Forelimb muscle (tissue), 1 donor: Measurements from ENCODE around the gene POU3F1. TPM values are rescaled to one million over a fixed set of nuclear protein-coding genes. Genes with fewer than 3 reads are reported as not detected.
"Not testable (repeated sequence)": the region's sequence is repeated elsewhere in the genome, so short reads cannot be mapped to it uniquely, and the experiment has no call there.

Experiments
- DNase-seq: peaks from one replicate; pipeline ENCODE4 v3.0.0-alpha.2; 2013; ENCODE audit warnings: low read depth
- polyA plus RNA-seq: library from polyadenylated mRNA; unstranded; fragments of 120-200 nt; gene quantifications from one replicate; pipeline ENCODE4 v1.2.1, GENCODE V29; 2013; ENCODE audit not compliant: insufficient read length

The POU3F1 gene
- polyA plus RNA-seq, 1 donor: 0.83 TPM

DNA sequence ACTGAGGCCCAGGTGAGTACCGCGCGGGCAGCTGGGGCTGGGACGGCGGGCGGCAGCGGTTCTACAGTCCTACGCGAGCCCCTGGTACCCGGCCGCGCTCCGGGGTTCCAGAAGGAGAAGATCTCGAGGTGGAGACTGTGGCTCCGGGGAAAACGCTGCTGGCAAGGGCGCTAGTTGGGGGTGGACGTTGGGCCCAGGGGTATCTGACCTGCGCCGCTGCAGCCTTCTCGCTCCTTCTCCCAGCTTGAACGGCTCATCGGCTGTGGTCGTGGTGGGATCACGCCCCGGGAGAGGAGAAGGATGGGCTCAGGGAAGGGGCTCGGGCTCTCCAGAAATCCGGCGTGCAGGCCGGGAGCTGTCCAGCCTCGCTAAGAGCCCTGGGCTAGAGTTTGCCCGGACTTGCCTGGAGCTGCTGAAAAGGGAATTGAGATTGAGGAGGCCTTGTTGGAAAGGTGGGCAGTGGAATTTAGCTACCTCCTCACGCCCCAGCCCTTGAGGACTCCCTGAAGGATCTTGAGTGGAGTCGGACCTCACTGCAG, 1.1 kb upstream of the POU3F1 start:
- DNase-seq: no peak

DNA sequence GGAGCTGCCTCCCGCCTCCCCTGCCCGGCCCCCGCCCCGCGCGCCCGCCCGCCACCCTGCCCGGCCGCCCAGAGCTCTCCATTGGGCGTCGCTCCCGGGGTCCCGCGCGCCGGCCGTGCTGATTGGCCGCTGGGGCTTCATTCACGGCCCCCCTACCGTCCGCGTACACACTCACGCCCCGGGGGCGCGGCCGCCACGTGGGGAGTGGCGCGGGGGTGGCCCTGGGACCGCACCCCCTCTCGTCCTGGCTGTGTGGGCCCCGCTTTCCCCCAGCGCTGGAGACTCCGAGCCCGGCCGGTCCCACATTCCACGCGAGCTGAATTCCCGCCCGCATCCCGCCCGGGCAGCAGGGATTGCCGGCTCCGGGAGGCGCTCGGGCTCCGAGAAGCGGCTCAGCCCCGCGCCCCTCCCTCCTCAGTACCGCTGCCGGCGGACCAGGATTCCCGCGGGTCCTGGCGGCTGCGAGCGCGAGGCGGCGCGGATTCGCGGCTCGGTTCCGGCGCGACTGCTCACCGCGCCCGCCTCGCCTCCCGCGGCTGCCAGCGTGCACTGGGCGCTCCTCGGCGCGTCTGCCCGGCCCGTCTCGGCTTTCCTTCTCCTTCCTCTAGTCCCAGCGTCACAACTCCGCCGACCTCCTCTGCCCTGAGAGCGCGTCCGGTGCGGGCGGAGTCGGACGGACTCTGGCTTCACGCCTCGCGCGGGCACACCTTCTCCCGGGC, 450 bp upstream of the POU3F1 start:
- DNase-seq: peak; percentile 20

DNA sequence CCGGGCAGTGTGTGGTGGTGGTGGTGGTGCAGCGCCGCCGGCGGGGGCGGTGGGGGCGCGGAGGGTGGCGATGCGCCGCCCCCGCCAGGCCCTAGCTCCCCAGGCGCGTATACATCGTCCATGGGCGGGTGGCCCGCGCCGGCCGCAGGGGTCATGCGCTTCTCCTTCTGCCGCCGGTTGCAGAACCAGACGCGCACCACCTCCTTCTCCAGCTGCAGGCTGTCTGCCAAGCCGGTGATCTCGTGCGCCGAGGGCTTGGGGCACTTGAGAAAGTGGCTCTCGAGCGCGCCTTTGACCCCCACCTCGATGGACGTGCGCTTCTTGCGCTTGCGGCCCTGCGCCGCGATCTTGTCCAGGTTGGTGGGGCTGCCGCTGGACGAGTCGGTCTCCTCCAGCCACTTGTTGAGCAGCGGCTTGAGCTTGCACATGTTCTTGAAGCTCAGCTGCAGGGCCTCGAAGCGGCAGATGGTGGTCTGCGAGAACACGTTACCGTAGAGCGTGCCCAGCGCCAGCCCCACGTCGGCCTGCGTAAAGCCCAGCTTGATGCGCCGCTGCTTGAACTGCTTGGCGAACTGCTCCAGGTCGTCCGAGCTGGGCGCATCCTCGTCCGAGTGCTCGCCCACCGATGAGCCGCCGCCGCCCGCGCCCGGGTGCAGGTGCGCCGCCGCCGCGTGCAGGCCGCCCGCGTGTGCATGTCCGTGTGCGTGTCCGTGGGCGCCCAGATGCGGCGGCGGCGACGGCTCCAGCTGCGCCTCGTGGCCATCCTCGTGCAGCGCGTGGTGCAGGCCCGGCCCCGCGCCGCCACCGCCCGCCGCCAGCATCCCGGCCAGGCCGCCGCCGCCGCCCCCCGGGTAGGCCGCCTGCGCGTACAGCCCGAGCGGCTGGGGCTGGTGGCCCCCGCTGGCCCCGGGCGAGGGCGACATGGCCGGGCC, 926 bp downstream of the POU3F1 start:
- no peak for DNase-seq

DNA sequence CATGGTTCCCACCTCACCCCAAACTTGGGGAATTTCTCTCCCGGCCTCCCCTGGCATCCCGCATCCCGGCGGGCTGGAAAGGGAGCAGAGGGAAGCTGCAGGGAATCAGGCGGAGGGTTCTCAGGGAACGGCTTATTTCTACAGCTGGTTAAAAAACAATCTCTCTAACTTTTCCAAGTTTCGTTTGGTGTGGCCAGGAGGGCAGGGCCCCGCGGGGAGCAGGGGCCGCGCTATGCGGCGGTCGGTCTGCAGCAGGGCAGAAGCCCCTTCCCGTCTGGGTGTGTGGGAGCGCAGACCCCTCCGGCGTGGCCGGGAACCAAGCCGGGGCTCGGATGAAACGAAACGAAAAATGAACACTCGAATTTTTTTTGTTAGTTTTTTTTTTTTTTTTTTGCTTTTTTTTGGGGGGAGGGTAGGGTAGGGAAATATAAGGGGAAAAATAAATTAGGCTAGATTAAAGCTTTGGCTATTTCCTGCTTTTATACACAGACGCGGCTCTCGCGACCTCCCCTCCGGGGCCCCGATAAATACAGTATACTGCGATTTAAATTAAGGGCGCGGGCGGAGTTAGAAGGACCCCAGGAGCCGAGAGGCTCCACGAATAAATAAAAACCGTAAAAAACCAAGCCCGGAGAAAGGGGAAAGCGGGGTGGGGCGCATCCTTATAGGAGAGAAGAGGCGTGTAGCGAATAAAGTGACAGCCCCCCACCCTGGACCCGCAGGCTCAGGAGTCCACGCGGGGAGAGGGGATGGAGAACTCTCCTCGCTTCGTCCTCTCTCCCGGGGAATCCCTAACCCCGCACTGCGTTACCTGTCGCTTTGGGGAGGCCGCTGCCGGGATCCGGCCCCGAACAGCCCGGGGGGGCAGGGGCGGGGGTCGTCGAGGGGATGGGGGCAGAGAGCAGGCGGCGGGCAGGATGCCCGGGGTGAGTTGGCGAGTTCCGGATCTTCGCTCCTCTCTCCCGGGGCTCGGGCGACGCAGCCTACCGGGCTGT, 2.1 kb downstream of the POU3F1 start:
- no peak for DNase-seq

DNA sequence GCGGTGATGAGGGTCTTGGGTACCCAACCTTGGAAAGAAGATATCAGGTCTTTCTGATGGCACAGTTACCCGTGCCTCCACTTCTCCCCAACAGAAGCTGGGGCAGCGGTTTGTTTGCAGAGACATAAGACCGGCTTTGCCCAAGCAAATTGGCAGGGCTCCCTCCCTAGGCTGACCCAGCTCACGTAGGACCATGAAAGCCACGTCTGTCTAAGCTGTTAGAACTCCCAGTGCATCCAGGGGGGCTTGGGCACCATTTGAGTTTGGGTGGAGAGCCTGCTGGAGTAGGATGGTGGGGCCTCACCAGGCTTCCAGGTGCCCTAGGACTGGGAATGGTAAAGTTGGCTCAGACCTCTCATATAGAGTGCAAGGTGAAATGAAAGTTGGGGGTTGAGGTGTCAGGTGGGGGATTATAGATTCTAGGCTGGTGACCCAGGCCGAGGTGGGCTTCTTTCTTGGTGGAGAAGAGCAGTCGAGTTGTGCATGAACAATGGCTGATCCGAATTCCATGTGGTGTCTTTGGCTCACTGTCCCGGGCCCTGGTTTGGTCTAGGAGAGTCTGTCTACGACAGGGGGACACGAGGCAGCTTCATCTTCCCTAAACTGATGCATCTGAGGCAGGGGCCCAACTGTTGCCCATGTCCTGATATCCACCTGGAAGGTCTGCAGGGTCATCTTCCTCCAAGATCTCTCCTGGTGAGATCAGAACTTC, 3.4 kb downstream of the POU3F1 start:
- no peak for DNase-seq

DNA sequence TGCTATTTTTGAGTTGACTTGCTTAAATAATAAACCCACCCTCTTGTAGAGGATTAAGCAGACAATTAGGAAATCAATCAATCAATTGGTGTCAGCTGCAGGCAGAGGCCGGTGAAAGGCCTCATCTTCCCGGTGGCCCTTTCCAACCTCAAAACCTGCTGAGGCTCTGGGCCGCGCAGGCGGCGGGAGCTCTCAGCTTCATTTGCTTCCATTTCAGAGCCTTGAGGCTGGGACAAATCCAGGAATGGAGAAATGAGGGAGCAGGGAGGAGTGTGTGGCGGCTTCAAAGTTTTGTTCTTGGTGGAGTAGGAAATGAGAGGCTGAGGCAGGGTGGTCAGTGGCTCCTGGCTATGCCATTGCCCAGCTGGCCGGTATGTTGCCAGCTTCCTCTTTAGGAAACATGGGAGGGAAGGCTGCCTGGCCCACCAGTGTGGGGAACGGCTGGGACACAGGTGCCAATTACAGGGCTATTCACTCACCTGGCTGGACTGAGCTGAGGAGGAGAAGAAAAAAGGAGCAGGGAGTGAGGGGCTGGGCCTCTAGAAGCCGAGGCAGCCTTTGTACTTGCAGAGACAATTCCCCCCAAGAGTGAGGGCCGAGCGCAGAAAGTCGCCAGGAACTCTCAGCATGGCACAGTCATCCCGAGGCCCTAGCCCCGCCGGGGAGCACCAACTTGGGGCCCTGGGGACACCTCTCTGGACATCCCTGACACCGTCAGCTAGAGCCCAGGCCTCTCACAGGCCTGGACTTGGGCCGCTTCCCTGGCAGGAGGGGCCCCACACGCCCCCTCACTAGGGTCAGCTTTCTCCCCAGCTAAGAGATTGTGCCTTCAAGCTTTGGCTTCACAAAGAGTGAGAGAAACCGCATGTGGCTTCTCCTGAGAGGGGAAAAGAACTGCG, 4.4 kb downstream of the POU3F1 start:
- DNase-seq: no peak

DNA sequence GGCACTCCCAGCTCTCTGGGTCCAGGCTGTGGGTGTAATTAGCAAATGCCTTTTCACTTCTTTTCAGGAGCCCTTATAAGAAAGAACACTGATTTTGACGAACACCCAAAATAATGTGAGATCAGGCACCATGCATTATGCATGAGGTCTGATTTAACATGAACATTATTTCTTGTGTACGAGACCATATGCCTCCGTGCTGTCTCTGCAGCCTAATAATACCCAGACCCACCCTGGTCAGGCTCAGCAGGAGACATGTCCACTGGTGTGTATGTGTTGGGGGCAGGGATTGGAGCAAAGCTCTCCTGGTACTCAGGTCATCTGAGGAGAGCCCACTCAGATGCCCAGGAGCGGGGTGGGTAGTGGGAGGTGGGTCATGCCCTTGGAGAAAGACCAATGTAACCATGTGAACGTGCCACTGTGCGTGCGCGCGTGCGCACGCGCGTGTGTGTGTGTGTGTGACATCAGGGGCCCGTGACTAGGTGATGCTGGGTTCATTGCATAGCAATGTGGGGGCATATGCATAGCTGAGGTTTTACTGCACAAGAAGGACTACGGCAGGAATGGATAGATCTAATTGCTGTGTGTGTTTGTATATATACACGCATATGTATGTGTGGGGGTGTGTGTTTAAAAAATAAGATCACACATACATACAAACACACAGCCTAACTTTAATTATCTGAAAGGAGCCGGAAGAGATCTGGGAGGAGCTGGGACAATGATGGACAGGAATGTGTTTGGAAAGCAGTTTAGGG, 7.1 kb downstream of the POU3F1 start:
- DNase-seq: no peak

DNA sequence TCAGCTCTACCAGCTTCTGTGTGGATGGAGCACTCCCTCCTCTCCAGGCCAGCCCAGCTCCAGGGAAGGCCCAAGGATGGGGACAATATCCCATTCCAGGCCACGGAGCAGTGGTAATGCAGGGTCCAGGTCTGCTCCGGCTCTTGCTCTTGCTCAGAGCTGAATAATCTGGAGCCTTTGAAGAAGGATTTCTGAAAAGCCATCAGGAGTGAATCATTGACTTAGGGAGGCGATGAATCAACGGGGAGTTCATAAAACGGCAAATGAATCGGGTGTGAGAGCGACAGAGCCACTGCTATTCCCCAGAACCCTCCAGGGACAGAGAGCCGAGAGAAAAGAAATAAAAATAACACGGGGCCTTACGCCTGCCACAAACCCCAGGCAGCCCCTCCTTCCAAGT, 7.7 kb downstream of the POU3F1 start:
- DNase-seq: no peak

DNA sequence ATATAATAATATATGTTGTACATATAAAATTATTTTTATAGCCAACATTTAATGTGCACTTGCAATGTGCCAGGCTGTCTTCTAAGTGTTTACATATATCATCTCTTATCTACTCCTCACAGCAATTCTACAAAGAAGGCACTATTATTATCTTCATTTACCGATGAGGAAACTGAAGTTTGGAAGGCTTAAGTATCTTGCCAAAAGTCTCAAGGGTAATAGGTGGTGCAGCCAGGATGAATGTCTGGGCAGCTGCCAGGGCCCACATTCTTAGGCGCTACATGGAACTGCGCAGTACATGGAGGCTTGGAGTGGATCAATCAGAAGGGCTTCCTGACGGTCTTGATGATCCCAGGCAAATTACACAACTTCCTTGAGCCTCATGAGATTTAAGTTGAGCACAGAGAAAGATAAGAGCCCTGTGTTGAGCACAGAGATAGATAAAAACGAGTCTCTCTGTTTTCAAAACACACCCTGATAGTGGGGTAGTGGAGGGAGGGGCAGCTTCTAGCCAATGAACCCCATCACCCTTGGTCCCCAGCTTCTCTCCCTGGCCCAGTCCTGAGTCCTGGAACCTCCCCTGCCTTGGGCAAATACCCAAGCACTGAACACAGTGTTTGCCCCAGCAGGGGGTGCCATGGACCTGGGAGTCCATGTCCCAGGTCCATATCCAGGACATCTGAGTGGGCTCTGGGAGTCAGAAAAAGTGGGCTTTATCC, 9.2 kb downstream of the POU3F1 start:
- DNase-seq: no peak

DNA sequence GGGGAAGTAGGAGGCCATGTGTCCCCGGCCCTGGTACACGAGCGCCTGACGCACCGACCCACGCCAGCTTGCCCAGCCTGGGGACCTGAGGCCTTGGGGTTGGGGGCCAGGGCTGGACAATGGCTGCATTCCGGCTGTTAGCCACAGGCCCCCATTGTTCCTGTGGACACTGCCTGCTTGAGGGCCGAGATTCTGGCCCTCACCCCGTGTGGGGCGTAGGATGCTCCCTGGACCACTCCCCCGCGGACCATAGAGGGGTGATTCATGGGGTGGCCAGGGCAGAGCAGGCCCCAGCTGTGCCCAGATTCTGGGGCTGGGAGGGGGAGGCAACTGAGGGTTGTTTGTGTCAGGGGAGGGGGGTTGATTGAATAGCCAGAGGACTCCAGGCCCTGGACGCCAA, 11.7 kb downstream of the POU3F1 start:
- no peak for DNase-seq

DNA sequence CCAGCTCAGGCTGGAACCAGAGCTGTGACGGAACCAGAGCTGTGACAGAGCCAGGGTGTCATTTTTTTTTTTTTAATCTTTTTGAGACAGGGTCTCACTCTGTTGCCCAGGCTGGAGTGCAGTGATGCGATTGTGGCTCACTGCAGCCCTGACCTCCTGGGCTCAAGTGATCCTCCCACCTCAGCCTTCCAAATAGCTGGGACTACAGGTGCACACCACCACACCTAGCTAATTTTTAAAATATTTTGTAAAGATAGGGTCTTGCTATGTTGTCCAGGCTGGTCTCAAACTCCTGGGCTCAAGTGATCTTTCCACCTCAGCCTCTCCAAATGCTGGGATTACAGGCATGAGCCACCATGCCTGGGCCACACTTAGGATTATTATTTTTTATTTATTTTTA, 13.6 kb downstream of the POU3F1 start:
- not testable (repeated sequence) for DNase-seq

DNA sequence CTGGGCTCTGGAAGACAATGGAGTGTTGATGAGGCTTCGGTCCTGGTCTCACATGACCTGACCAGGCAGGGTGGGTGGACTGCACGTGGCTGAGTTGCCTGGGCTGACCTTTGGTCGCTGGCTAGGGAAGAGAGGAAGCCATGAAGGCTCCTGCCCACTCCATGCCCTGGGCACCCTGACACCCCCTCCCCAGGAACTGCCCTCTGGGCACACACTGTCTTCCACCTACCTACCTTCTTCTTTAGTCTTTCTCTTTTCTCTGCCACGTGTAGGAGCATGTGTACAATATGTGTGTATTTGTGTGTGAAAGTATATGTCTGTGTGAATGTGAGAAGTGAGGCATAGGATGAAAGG, 15.1 kb downstream of the POU3F1 start:
- no peak for DNase-seq

DNA sequence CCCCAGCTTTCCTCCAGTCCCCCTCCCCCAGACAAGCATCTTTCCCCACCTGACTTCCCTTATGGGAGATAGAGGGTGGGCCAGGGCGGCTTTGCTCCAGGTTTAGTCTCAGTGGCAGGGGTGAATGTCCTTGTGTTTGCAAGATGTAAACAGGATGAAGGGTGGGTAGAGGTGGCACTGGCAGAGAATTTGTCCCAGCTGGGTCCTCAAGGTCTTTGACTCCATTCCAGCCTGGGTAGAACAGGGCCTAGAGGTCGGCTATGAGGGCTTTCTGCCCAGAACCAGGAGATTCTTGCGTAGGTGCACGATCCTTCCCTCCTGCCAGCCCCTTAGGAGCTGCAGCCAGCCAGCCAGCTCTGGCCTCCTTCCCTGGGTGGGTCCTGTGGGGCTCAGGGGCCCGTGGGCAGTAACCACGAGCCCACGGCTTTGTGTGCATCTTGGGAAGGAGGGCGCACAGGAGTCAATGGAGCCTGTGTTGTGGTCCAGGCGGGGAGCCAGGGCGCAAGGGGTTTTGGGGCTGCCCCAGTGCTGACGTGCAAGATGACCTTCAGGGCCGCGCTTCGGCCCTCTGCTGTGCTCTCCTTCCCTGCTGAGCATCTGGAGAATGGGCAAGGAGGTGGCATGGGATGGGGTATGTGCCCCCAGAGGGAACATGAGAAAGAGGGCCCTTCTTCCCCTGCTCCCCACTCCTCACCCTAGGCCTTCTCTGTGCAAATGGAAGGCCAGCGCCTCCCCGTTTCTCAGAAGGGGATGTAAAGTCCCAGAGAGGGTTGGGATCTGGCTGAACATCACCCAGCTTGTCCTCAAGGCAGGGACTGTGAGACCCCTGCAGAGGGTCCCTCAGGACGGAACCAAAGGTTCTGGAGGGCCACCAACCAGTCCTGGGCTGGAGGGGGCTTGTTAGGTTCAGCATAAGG, 15.7 kb downstream of the POU3F1 start:
- DNase-seq: no peak

DNA sequence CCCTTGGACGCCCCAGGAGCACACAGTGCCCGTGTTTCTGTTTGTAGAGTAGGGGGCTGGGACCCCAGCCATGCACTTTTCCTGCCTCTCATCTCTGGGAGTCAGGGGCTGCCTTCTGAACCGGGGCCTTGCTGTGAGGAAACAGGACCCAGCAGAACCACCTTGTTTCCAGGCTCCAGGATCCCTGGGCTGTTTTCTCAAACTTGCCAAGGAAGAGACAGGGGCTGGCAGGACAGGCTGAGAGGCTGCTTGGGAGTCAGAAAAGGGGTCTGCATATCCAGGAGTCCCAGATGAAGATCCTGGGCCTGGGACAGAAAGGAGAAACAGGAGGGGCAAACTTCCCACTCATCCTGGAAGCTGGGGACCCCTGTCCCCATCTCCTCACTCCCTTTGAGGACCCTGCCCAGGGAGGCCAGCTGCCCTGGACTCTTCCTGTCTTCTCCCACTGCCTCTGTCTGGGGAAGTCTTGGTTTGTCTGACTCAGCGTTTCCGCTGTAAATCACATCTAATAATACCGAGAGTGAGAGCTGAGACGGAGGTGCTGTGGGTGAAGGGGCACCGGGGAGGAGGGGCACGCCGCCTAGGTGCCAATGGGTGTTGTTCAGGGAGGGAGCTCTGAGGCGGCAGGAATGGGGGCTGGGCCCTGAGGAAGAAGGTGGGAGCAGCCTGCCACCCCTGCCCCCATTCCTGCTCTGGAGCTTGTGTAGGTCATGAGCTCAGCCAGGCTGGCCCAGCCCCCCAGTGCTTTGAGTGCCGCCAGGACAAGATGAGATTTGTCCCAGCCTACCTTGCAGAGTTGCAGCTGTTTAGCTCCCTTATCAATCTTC, 16.7 kb downstream of the POU3F1 start:
- no peak for DNase-seq

DNA sequence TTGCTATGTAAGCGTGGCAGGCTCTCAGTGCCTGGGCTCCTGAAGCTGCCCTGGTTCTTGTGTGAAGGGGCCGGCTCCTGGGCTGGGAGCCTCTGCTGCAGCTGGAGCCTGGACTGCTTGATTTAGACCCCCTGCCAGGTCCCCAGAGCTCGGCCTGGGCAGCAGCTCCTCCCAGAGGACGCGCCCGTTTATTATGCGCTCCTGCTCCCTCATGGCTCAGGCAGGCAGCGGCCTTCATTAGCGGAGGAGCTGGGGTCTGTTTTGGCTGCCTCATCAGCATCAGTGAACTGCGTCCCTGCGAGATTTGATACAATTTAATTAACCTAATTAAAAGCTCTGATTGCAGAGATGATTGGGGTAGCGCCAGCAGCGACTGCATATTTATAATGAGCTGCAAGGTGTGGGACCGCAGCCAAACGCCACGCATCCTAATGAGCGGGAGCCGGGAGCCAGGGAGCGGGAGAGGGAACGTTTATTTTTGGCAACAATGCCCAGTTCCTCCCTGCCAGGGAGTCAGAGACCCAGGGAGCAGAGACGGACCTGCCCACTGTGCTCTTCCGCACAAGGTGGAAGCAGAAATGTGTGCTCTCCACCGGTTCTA, 17.4 kb downstream of the POU3F1 start:
- DNase-seq: no peak

DNA sequence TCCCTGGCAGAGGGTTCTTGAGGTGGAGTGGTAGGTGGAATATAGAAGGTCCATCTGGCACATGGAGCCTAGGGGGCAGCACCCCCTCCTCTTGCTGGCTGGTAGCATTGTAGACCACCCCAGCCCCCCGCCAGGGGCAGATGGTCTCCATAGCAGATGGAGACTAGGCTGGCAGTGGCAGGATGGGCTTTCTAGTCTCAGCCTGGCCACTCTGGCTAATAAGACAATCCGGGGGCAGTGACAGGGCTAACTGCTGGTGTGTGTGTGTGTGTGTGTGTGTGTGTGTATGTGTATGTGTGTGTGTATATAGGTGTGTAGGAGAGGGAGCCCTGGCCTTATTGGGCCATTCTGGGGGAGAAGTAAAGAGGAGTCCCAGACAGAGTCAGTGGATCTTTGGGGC, 17.9 kb downstream of the POU3F1 start:
- DNase-seq: no peak
